PFSK-1 (cell line): ENCODE measurements around the gene CGN.

Source experiments
- TAF1 ChIP-seq: IDR thresholded peaks from 2 replicates; pipeline ENCODE4 v1.6.1; 2012; ENCODE audit warnings: low read length, control low read depth, borderline replicate concordance; ENCODE audit not compliant: insufficient read depth
- TF ChIP-seq, protein P1 (sequence below), 2 experiments: IDR thresholded peaks; 2 replicates each; pipeline versions ENCODE4 v1.6.1 to v1.8.0; 2011 to 2012; ENCODE audit warnings: low read depth in 2 of 2, low read length in 2 of 2, control low read depth in 1 of 2, inconsistent platforms in 1 of 2, mild to moderate bottlenecking in 1 of 2, moderate library complexity in 1 of 2; ENCODE audit not compliant: insufficient read depth in 1 of 2

DNA sequence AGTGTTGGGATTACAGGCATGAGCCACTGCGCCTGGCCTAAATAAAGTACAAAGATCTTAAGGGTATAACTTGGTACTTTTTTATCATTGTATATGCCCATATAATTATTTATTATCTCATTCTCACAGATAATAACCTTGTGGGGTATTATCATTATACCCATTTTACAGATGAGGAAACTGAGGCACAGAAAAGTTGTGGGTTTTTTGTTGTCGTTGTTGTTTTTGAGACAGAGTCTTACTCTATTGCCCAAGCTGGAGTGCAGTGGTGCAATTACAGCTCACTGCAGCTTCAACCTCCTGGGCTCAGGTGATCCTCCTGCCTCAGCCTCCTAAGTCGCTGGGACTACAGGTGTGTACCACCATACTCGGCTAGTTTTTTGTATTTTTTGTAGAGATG lies 4.1 kb downstream of the CGN start:
- TF ChIP-seq, protein P1, sequence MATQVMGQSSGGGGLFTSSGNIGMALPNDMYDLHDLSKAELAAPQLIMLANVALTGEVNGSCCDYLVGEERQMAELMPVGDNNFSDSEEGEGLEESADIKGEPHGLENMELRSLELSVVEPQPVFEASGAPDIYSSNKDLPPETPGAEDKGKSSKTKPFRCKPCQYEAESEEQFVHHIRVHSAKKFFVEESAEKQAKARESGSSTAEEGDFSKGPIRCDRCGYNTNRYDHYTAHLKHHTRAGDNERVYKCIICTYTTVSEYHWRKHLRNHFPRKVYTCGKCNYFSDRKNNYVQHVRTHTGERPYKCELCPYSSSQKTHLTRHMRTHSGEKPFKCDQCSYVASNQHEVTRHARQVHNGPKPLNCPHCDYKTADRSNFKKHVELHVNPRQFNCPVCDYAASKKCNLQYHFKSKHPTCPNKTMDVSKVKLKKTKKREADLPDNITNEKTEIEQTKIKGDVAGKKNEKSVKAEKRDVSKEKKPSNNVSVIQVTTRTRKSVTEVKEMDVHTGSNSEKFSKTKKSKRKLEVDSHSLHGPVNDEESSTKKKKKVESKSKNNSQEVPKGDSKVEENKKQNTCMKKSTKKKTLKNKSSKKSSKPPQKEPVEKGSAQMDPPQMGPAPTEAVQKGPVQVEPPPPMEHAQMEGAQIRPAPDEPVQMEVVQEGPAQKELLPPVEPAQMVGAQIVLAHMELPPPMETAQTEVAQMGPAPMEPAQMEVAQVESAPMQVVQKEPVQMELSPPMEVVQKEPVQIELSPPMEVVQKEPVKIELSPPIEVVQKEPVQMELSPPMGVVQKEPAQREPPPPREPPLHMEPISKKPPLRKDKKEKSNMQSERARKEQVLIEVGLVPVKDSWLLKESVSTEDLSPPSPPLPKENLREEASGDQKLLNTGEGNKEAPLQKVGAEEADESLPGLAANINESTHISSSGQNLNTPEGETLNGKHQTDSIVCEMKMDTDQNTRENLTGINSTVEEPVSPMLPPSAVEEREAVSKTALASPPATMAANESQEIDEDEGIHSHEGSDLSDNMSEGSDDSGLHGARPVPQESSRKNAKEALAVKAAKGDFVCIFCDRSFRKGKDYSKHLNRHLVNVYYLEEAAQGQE (IDR thresholded peaks at IDR 0.05; ENCODE audit: insufficient read depth in 1 of 2, low read depth in 2 of 2, low read length in 2 of 2) = no peak
- no peak for TF ChIP-seq TAF1
